ENCODE results near the gene FAM219B.
"Not testable (repeated sequence)": the region's sequence is repeated elsewhere in the genome, so short reads cannot be mapped to it uniquely, and the experiment has no call there.

FAM219B gene

DNA sequence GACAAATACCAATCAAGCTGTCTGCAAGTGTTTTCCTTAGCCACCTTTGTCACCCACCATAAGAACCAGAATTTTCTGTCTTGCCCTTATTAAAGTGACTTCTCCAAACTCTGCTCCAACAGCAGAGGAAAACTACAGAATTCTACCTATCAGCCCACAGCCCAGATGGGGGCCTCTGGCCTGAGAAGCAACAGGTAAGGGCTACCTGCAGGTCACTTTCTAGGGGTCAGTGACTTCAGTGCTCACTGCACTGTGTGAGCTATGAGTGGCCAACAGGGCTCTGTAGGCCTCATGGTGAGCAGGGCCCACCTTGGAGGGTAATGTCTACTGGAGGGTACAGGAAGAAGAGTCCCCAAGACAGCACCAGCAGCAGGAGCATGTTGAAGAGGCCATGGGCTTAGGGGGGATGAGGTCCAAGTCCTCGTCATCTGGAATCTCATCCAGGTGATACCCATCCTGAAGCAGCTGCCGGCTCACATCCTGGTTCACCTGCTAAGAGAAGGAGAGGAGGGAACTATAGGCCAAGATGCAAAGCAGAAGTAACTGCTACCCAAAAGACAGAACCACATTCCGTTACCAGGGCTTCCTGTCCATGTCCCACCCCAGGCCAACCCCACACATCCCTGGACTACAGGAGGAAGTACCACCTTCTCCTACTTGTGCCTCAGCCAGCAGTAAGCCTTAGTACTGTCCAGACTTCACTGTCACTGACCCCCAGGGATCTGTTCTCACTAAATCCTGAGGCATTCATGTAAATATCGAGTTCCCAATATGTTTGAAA is 4.2 kb downstream of the FAM219B start:
- DNase-seq: no peak

DNA sequence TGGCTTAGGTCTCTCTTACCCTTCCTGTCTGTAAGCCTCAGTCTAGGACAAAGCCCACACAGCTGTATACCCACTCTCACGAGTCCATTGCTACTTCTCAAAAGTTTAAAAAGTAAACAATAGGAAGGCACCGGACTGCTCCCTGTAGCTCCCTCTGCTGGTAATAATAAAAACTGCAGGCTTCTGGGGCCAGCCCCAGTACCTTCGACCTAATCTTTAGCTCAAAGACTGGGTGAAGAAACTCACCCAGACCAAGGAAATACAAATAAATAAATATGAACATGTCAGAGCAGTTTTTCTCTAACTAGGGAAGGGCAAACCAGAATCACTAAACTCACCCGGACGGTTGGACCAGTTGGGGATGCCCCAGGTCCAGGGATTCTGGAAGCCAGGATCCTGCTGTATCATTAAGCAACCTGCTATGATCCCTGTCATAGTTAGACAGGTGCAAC is 5.0 kb downstream of the FAM219B start:
- peak; percentile 25 for DNase-seq

DNA sequence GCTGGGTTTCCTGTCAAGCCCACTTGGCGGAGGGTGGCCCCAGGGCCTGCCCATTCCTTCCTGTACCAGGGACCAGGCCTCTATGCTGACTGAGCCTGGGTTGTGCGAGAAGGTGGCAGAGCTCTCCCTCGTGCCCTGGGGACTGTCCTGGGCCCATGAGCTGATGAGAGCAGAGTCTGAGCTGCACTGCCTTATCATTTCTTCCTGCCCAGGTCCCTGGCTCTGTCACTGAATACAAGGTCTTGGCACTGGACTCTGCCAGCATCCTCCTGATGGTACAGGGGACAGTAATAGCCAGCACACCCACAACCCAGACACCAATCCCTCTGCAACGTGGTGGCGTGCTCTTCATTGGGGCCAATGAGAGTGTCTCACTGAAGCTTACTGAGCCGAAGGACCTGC is 9.3 kb downstream of the FAM219B start:
- DNase-seq: no peak

DNA sequence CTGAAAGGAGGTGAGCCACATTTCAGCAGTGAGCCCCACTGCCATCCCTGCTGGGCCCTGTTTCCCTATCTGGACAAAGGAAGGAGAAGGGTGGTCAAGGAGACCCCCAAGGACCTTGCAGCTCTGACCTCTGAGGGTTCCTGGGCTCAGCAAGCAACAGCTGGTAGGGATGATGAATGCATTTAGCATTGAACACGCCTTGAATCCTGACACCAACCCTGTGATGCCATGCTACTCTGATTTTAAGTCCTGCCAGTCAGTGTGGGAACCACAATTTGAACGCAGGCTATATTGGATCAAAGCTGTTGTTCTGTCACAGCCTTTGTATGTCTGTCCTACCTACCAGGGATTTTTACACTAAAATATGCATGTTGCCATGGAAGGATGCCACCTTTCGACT is 10.3 kb downstream of the FAM219B start:
- DNase-seq: no peak

DNA sequence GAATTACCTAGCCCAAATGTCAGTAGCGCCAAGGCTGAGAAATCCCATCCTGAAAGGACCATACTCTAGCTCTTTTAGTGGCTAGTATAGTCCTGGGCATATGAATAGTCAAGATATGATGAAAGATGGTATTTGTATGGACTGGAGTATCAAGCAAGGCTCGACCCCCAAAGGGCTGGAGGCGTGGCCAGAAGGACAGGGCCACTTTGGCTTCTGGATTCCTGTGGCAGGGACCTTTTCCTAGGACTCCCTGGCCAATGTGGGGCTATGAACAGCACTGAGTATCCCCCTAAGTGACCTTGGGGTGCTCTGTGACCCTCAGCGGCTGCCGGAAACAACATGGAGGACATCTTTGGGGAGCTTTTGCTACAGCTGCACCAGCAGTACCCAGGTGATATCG is 10.8 kb downstream of the FAM219B start:
- DNase-seq: no peak

DNA sequence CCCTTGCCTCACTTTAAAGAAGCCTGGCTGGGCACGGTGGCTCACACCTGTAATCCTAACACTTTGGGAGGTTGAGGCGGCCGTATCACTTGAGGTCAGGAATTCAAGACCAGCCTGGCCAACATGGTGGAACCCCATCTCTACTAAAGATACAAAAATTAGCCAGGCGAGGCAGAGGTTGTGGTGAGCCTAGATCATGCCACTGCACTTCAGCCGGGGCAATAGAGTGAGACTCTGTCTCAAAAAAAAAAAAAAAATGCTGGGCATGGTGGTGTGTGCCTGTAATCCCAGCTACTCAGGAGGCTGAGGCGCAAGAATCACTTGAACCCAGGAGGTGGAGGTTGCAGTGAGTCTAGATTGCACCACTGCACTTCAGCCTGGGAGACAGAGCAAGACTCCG is 12.3 kb downstream of the FAM219B start:
- not testable (repeated sequence) for DNase-seq

DNA sequence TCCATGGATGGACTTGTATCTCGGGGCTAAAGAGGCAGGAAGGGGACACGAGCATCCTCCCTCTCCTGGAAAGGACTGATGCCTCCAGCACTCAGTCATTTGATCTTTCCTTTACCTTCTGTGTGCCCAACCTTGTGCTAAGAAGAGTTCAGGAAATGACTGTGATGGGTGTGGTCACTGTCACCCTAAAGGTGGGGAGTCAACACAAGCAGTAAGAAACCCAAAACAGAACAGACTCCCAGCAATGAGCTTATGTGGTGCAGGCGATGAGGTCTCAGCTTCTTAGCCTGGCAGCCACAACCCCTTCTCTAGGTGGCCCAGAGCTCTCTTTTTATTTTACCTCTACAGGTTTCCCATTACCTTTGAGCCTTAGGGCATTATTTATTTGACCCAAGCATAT is 13.0 kb downstream of the FAM219B start:
- DNase-seq: no peak

DNA sequence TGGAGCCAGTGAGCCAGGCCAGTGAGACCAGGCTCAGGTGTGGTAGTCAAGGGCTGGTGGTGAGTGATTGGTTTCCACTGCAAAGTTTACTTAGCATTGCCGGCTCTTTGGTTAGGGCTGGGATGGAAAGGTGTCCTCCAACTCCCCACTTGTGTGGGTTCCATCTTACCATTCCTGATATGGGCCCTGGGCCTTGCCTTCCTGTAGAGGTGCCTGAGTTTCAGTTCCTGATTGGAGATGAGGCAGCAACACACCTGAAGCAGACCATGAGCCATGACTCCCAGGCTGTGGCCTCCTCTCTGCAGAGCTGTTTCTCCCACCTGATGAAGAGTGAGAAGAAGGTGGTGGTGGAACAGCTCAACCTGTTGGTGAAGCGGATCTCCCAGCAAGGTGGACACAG is 13.7 kb downstream of the FAM219B start:
- DNase-seq: no peak

DNA sequence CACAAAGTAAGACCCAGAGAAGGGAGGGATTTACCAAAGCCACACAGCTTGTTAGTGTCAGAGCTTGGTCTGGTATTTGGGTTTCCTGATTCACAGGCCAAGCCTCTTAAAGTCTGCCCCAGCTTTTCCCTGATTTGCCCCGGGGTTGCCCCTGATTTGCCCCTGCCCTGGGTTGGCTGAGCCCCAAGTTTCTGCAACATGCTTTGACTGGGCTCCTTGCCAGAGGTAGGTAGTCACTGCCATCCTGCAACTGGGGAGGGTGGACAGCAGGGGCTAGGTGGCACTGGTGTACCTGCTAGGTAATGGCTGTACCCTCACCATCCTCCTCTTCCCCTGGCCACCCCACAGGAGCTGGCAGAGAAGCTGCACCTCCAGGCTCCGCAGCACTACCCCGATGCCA is 14.3 kb downstream of the FAM219B start:
- peak; percentile 9 for DNase-seq

DNA sequence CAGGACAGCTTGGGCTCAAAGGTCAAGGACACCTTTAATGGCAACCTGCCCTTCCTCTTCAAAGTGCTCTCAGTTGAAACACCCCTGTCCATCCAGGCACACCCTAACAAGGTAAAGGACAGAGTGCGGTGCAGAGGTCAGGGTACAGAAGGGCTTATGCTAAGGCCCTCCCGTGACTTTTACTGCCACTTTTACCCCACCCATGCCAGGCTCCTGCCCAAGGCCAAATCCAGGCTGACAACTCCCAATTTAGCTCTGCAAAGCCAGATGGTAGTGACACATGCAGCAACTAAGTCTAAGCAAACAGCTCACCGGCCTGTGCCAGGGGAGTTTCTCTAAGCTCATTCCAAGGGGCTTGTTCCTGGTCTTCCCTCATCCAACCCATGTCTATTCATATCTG is 15.2 kb downstream of the FAM219B start:
- no peak for DNase-seq

DNA sequence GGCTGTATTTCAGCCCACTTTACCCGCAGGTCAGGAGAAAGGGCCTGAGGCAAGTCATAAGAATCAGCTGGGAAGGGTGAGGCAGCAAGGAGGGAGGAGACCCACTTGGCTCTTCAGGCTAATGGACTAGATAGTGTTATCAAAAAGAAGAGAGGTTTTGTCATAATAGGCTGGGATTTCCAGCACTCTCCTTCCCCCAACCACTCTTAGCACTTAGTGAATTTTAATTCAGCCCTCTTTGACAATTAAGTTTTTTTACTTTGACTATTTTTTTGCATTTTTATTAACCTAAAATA is 16.0 kb downstream of the FAM219B start:
- no peak for DNase-seq

DNA sequence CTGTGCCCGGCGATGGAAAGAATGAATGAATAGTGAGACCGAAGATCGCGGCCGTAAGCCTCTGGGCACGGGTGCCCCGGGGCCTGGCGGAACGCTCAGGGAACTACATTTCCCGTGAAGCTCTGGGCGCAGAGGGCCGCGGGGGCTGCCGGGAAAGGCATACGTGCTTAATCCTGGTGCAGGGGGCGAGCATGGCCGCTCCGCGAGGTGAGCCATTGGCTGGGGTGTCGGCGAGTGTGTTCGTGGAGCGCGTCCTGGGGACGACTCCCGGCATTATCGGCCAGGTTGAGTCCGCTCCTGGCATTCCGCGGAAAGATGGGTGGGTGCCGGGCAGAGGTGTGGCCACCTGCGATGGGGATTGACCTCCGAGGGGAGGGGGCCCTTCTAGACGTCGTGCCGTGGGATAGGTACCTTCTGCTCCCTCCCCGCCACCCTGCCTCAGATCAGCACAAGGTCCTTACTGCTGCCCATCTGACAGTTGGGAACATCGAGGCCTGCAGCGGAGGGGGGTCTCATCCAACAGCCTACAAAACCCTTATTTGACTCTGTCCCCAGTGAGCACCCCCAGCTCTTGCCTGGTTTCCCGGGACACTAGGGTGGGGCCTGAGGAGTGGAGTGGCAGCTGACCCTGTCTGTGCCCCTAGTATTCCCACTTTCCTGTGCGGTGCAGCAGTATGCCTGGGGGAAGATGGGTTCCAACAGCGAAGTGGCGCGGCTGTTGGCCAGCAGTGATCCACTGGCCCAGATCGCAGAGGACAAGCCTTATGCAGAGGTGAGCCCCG is 16.6 kb downstream of the FAM219B start, which contains the start of gene MPI:
TSS of gene MPI (plus strand) at position 160 of the 782 bp plus-strand sequence. CDS start at position 192, 32 bp downstream.
- peak; percentile 85 for DNase-seq

DNA sequence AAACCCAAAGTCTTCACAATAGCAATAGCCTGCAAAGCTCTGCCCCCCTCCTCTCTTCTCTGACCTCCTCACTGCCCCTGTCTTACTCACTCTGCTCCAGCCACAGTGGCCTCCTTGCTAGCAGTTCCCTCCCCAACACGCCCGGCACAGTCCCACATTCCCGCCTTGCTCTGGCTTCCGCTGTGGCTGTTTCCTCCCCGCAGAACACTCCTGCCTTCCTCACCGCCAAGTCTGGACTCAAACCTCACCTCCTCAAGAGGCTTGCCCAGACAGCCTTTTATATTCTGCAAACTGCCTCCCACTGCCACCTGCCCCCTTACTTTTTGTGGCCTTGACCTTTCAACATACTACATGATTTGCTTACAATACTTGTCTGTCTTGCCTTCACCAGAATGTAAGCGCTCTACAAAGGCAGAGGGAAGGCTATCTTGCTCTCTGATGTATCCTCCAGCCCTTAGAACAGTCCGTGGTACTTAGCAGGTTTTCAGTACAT is 17.2 kb downstream of the FAM219B start:
- DNase-seq: peak; percentile 27

DNA sequence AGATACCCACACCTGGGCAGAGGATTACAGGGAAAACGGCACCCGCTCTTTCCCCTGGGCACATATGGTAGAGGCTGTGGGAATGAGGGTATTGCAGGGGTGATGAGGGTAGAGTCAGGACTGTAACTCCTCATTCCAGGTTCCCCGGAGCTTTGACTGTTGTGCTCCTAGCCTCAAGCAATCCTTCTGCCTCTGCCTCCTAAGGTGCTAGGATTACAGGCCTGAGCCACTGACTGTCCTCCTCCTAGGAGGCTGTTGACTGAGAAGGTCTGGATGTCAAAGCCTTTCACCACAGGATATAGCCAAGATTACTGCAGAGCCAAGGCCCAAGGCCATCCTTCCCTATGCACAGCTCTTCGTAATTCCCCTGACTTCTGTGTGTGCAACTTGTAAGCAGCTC is 17.9 kb downstream of the FAM219B start:
- DNase-seq: no peak

DNA sequence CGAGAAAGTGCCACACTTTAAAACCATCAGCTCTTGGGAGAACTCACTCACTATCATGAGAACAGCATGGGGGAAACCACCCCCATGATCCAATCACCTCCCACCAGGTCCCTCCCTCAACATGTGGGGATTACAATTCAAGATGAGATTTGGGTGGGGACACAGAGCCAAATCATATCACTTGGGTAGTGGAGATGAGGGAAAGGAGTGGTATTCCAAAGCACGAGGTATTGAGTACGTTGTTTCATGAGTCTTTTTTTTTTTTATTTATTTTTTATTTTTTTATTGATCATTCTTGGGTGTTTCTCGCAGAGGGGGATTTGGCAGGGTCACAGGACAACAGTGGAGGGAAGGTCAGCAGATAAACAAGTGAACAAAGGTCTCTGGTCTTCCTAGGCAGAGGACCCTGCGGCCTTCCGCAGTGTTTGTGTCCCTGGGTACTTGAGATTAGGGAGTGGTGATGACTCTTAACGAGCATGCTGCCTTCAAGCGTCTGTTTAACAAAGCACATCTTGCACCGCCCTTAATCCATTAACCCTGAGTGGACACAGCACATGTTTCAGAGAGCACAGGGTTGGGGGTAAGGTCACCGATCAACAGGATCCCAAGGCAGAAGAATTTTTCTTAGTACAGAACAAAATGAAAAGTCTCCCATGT is 19.0 kb downstream of the FAM219B start:
- not testable (repeated sequence) for DNase-seq

DNA sequence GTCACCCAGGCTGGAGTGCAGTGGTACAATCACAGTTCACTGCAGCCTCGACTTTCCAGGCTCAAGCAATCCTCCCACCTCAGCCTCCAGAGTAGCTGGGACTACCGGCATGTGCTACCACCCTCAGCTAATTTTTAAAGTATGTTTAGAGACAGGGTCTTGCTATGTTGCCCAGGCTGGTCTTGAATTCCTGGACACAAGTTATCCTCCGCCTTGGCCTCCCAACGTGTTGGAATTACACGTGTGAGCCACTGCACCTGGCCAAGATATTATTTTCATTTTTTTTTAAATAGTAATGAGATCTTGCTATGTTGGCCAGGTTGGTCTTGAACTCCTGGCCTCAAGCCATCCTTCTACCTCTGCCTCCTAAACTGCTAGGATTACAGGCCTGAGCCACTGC is 21.2 kb downstream of the FAM219B start:
- DNase-seq: no peak

DNA sequence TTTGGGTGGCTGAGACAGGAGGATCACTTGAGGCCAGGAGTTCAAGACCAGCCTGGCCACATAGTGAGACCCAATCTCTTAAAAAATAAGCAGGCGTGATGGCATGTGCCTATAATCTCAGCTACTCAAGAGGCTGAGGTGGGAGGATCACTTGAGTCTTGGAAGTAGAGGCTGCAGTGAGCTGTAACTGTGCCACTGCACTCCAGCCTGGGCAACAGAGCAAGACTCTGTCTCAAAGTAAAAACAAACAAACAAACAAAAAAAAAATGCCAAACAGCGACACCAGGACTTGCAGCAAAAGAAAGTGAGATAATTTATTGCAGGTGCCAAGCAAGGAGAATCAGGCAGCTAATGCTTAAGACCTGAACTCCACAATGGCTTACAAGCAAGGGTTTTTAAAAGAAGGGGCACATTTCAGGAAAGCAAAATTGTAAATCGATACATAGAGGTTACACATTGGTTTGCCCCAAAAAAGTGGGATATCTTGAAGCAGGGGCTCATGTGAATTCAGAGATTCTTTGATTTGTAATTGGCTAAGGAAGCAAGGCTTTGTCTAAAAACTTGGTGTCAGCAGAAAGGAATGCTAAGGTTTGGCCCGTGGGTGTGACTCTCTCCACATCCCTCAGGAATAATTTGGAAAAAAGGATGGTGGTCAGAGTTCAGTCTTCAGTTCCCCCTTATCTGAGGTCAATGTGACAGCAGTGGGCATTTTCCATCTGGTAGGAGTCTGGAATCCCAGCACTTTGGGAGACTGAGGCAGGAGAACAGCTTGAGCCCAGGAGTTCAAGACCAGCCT is 22.0 kb downstream of the FAM219B start:
- DNase-seq: no peak

DNA sequence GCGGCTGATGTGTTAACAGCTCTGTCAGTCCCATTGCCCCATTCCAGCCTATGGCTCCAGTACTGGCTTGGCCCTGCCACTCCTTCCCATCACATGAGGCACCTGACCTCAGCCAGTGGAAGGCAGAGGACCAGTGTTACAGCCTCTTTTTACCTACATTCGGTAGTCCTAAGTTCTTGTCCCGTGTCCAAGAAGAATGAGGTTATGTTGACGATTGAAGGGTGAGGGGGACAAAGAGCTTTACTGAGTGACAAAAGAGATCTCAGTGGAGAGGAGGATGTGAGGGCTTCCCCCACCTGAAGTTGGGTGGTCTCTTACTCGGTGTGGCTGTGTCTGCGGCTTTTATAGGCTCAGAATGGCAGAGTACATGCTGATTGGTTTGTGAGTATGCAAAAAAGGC is 24.1 kb downstream of the FAM219B start:
- no peak for DNase-seq

DNA sequence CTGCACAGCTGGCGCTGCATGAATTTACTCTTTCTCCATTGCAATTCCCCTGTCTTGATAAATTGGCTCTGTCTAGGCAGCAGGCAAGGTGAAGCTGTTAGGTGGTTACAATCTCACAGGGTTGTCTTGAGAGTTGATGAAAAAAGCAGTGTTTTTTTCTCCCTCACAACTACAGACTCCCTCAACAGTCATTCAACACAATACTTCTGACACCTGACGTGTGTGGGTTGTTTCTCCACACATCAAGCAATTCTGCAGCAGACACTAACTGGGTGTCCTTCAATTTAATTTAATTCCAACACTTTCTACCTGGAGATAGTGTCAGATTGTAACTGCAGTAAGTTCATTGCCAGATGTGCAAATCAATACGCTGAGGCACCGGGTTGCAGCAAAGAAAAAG is 28.4 kb downstream of the FAM219B start:
- DNase-seq: no peak

DNA sequence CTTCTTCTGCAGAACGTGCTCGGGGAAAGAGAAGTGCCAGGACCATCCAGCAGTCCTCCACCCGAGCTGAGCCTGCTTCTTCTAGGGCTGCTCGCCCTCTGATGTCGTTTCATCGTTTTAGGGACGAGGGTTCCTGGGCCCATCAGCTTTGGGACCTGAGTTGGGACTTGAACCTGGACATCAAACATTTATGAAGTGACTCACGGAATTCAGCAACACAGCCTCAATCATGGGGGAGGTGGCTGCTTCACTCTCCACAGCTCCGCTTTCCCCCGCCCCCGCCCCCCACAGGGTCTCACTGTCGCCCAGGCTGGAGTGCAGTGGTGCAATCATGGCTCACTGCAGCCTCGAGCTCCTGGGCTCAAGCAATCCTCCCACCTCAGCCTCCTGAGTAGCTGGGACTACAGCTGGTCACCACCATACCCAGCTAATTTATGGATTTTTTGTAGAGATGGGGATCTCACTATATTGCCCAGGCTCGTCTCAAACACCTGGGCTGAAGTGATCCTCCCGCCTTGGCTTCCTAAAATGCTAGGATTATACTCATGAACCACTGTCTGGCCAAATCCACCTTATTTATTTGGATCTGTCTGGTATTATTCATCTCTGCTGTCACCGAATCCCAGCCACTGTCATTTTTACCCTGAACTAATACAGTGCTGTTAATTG is 32.8 kb downstream of the FAM219B start:
- peak; percentile 28 for DNase-seq

DNA sequence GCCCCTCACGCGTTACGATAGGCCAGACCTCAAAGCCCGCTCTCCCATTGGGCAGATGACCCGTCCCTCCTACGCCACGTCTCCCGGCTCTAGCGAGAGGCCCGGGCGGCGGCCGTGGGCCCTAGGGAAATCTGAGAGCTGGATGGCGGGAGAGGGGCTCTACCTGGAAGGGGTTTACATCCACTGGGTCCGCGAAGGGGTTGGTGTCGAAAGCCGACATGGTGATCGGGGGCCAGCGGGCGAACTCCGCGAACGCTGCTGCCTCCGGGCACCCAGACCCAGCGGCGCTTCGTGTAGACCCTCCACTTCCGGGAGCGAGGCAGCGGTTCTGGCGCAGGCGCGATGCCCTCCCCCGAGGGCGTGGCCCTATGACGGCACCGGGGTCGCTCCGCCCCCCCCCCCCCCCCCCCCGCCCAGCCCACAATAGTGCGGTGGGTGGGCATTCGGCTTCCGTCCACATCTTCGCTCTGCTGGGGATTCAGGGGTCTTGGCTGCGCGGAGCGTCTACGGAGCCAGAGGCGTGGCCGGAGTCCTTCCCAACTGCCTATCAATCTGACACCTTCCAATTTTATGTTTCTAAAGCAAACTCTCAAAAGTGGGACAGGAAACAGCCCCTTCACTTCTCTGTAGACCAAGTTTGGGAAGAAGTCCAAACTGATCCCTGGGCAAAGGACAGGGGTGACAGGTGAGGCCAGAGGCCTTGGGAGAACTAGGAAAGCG is 33.5 kb downstream of the FAM219B start, which contains the start of gene SCAMP2:
TSS of gene SCAMP2 (minus strand) at position 330 of the 720 bp plus-strand sequence. CDS start at position 220, 110 bp downstream.
- peak; percentile 92 for DNase-seq

DNA sequence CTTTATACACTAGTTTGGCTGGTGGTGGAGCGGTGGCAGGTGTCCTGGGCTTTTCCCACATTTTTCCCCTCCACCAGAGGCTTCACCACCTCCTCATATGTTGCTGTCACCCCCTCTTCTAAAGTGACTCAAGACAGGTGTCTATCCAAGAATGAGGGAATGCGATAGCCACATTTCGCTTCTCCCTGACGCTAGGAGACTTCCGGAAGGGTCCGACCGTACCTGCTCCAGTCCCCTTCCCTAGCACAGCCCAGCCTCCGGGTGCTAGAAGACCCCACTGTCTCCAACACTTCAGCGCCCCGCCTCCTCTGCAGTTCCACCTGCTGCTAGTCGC is 34.0 kb downstream of the FAM219B start:
- DNase-seq: no peak
